HepG2 (cell line): ENCODE results near the gene STK10. TPM values are rescaled to one million over a fixed set of nuclear protein-coding genes. Genes with fewer than 3 reads are reported as not detected.

Source experiments
- ELF4 ChIP-seq: sonication (generic); formaldehyde crosslinking; IDR thresholded peaks from 2 replicates; pipeline ENCODE4 v1.5.0; 2020; ENCODE audit warnings: missing genetic modification reagents, mild to moderate bottlenecking, moderate library complexity, borderline replicate concordance
- FOXA1 ChIP-seq, 2 experiments: fragments of 450-650 bp in 1 of 2; sonication (generic) in 1 of 2; formaldehyde crosslinking in 1 of 2; IDR thresholded peaks; 2 replicates each; pipeline versions ENCODE4 v1.4.0 to v1.6.1; 2016 to 2020; ENCODE audit warnings: missing genetic modification reagents in 1 of 2
- ISX ChIP-seq: sonication (generic); formaldehyde crosslinking; conservative IDR thresholded peaks from 2 replicates; pipeline ENCODE4 v1.5.0; 2020; ENCODE audit warnings: missing genetic modification reagents
- MTF2 ChIP-seq: sonication (generic); formaldehyde crosslinking; IDR thresholded peaks from 2 replicates; pipeline ENCODE4 v1.5.0; 2020; ENCODE audit warnings: missing genetic modification reagents, borderline replicate concordance
- PRMT3 ChIP-seq: sonication (generic); formaldehyde crosslinking; IDR thresholded peaks from 2 replicates; pipeline ENCODE4 v1.8.1; 2022; ENCODE audit warnings: low read depth, mild to moderate bottlenecking, moderate library complexity, missing genetic modification reagents, borderline replicate concordance
- RFX5 ChIP-seq: IDR thresholded peaks from 2 replicates; pipeline ENCODE4 v1.6.1; 2011; ENCODE audit warnings: low read depth, low read length, improper control_type of control experiment
- TAF1 ChIP-seq: sonication (generic); formaldehyde crosslinking; IDR thresholded peaks from 2 replicates; pipeline ENCODE4 v1.4.0; 2020; ENCODE audit warnings: missing genetic modification reagents
- TARDBP ChIP-seq: sonication (generic); formaldehyde crosslinking; IDR thresholded peaks from 2 replicates; pipeline ENCODE4 v1.8.0; 2022; ENCODE audit warnings: mild to moderate bottlenecking, missing genetic modification reagents
- TBL1XR1 ChIP-seq: fragments of 150-350 bp; IDR thresholded peaks from 2 replicates; pipeline ENCODE4 v1.6.1; 2014; ENCODE audit warnings: borderline replicate concordance, low read length; ENCODE audit not compliant: partially characterized antibody
- YEATS2 ChIP-seq: sonication (generic); formaldehyde crosslinking; IDR thresholded peaks from 2 replicates; pipeline ENCODE4 v1.4.0; 2020; ENCODE audit warnings: missing genetic modification reagents, borderline replicate concordance
- ZKSCAN1 ChIP-seq: fragments of 150-350 bp; IDR thresholded peaks from 2 replicates; pipeline ENCODE4 v1.6.1; 2014; ENCODE audit warnings: low read length
- ZNF562 ChIP-seq: sonication (generic); formaldehyde crosslinking; IDR thresholded peaks from 2 replicates; pipeline ENCODE4 v1.8.0; 2022; ENCODE audit warnings: missing genetic modification reagents, borderline replicate concordance
- ZNF678 ChIP-seq: sonication (generic); formaldehyde crosslinking; IDR thresholded peaks from 2 replicates; pipeline ENCODE4 v1.4.0; 2020; ENCODE audit warnings: mild to moderate bottlenecking, missing genetic modification reagents
- polyA plus RNA-seq, 8 experiments: library from polyadenylated mRNA; depleted of rRNA in 3 of 8; stranded (reverse) in 7 of 8; unstranded in 1 of 8; fragments of >200 nt; fragmentation: Illumina TruSeq in 4 of 8; extraction: Trizol in 4 of 8; gene quantifications; 2 replicates each; pipeline versions ENCODE4 v1.2.1 to v1.2.3, GENCODE V29; 2011 to 2016; ENCODE audit warnings: low read depth in 4 of 8, missing spikeins in 1 of 8, mixed read lengths in 1 of 8; ENCODE audit not compliant: insufficient read depth in 1 of 8
- total RNA-seq, 5 experiments: library from RNA; depleted of rRNA; stranded (reverse); fragments of >200 nt; fragmentation: Illumina TruSeq; extraction: Trizol; gene quantifications; 2 replicates each; pipeline ENCODE4 v1.2.3, GENCODE V29; 2016; ENCODE audit warnings: low read depth in 1 of 5
- TF ChIP-seq, protein P1 (sequence below): fragments of 450-650 bp; IDR thresholded peaks from 2 replicates; pipeline ENCODE4 v1.6.1; 2017; ENCODE audit warnings: mild to moderate bottlenecking
- TF ChIP-seq, protein P2 (sequence below): sonication (generic); formaldehyde crosslinking; IDR thresholded peaks from 2 replicates; pipeline ENCODE4 v1.8.0; 2022; ENCODE audit warnings: missing genetic modification reagents, mild to moderate bottlenecking, inconsistent platforms, borderline replicate concordance

The STK10 gene
- total and polyA plus RNA-seq, 2 of the 13 experiments (the other 11 are each of a cell fraction or from before 2014, with no cell fraction given), result 7.0 to 7.2 TPM

DNA sequence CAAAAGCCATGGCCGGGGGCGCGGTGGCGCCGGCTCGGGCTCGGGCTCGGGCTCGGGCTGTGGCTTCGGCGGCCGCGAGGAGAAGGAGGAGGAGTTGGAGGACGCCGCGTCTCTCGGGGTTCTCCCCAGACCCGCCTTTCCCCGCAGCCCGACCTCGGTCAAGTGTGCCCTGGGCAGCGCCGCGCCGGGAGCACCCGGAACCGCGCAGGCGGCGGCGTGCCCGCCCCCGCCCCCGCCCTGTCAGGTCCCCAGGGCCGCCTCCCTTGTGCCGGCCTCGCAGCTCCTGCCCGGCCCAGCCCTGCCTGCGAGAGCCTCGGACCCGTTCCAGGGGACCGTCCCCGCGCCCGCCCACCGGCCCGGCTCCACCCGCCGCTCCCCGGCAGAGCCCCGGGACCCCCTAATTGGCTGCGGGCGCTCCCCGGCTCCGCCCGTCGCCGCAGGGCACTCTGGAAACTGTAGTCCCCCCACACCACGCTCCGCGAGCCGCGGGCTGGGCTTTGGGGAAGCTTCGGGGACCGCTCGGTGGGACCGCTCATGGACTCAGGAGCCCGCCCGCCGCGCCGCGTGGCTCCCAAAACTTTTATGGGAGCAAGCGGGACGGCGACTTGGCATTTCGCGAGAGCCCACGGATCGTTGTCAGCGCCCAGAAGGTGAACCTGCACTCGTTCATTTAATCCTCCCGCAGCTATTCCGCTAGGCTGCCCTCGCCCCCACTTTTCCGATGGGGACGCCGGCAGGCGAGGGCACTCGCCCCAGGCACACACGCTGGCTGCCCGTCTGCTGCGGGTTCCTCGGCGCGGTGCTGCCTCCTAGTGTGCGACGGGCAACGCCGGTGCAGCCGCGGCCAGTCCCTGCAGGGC, at the start of gene STK10 (continued):
- TF ChIP-seq MTF2 (CRISPR knock-in tag), result peak; percentile 62; the same call in 1 of the 2 replicates
- TF ChIP-seq ZNF562, result no peak
- peak; percentile 4; the same call in 1 of the 2 replicates for TF ChIP-seq RFX5
- TF ChIP-seq ELF4, result no peak
- 0 out of 2 replicates have a peak, but pooled peaks have one; percentile 62 for TF ChIP-seq PRMT3 (CRISPR knock-in tag)
- no peak for TF ChIP-seq ZNF678 (CRISPR knock-in tag)
- no peak for TF ChIP-seq ZKSCAN1
- 0 out of 2 replicates have a peak, but pooled peaks have one; percentile 20 for TF ChIP-seq TAF1 (CRISPR knock-in tag)
- TF ChIP-seq FOXA1 (IDR thresholded peaks at IDR 0.05), result no peak
- TF ChIP-seq FOXA1 (CRISPR knock-in tag; IDR thresholded peaks at IDR 0.05), result no peak
- peak; percentile 28; the same call in 1 of the 2 replicates for TF ChIP-seq ISX (CRISPR knock-in tag)
- TF ChIP-seq, protein P1, sequence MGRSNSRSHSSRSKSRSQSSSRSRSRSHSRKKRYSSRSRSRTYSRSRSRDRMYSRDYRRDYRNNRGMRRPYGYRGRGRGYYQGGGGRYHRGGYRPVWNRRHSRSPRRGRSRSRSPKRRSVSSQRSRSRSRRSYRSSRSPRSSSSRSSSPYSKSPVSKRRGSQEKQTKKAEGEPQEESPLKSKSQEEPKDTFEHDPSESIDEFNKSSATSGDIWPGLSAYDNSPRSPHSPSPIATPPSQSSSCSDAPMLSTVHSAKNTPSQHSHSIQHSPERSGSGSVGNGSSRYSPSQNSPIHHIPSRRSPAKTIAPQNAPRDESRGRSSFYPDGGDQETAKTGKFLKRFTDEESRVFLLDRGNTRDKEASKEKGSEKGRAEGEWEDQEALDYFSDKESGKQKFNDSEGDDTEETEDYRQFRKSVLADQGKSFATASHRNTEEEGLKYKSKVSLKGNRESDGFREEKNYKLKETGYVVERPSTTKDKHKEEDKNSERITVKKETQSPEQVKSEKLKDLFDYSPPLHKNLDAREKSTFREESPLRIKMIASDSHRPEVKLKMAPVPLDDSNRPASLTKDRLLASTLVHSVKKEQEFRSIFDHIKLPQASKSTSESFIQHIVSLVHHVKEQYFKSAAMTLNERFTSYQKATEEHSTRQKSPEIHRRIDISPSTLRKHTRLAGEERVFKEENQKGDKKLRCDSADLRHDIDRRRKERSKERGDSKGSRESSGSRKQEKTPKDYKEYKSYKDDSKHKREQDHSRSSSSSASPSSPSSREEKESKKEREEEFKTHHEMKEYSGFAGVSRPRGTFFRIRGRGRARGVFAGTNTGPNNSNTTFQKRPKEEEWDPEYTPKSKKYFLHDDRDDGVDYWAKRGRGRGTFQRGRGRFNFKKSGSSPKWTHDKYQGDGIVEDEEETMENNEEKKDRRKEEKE, result no peak
- no peak for TF ChIP-seq TBL1XR1
- TF ChIP-seq TARDBP (CRISPR knock-in tag), result peak; percentile 77
- TF ChIP-seq, protein P2, sequence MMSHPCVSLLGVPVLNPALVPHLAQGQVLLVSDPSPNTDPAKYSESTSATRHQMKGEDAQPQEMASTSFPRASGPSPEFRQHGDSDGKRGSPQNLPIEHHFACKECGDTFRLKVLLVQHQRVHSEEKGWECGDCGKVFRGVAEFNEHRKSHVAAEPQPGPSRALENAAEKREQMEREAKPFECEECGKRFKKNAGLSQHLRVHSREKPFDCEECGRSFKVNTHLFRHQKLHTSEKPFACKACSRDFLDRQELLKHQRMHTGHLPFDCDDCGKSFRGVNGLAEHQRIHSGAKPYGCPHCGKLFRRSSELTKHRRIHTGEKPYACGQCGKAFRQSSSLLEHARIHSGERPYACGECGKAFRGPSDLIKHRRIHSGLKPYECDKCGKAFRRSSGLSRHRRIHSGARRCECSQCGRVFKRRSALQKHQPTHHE (CRISPR knock-in tag), result 0 out of 2 replicates have a peak, but pooled peaks have one; percentile 36
- TF ChIP-seq YEATS2, result no peak
